SJSA1 (cell line): ENCODE data around the gene LMNTD2. TPM values are rescaled to one million over a fixed set of nuclear protein-coding genes. Genes with fewer than 3 reads are reported as not detected.

Source experiments
- DNase-seq, 2 experiments: peaks; one replicate each; pipeline ENCODE4 v3.0.0-alpha.2; 2015 to 2020; ENCODE audit warnings: low spot score in 2 of 2, low read depth in 1 of 2
- H3K27ac ChIP-seq: fragments of 250-450 bp; sonication (Bioruptor Pico); 2 replicates; pipeline ENCODE4 v1.5.1; 2020; ENCODE audit warnings: mild to moderate bottlenecking, moderate library complexity
- H3K27me3 ChIP-seq: fragments of 250-450 bp; sonication (Bioruptor Pico); replicated peaks from 2 replicates; pipeline ENCODE4 v1.5.1; 2020; ENCODE audit warnings: mild to moderate bottlenecking, moderate library complexity
- H3K36me3 ChIP-seq: fragments of 250-450 bp; sonication (Bioruptor Pico); 2 replicates; pipeline ENCODE4 v1.5.1; 2020; ENCODE audit warnings: mild to moderate bottlenecking
- H3K4me1 ChIP-seq: fragments of 250-450 bp; sonication (Bioruptor Pico); replicated peaks from 2 replicates; pipeline ENCODE4 v1.6.1; 2021; ENCODE audit warnings: mild to moderate bottlenecking
- H3K4me3 ChIP-seq: fragments of 250-450 bp; sonication (Bioruptor Pico); 2 replicates; pipeline ENCODE4 v1.5.1; 2020; ENCODE audit warnings: mild to moderate bottlenecking
- H3K9me3 ChIP-seq: fragments of 250-450 bp; sonication (Bioruptor Pico); replicated peaks from 2 replicates; pipeline ENCODE4 v1.5.1; 2020; ENCODE audit warnings: mild to moderate bottlenecking
- total RNA-seq: library from RNA; depleted of rRNA; stranded (reverse); fragments of >200 nt; shearing (Covaris generic); gene quantifications from 2 replicates; pipeline ENCODE4 v1.2.3, GENCODE V29; 2014

The LMNTD2 gene
- total RNA-seq, 1 experiment from 2014 or later = 0.18 TPM

- Histone ChIP-seq H3K4me1 (peaks cover 16% of the 10 kb centered on the region), H3K27me3 (no peaks in the 10 kb centered on the region), H3K27ac (no peak overlapping the region), H3K4me3 (no peak overlapping the region), H3K36me3 (no peaks in the 10 kb centered on the region), H3K9me3 (no peaks in the 10 kb centered on the region)
- DNase-seq = no peak
Measured at GRCh38 chr11:556662-557256, 3.8 kb downstream of the LMNTD2 start.

DNA sequence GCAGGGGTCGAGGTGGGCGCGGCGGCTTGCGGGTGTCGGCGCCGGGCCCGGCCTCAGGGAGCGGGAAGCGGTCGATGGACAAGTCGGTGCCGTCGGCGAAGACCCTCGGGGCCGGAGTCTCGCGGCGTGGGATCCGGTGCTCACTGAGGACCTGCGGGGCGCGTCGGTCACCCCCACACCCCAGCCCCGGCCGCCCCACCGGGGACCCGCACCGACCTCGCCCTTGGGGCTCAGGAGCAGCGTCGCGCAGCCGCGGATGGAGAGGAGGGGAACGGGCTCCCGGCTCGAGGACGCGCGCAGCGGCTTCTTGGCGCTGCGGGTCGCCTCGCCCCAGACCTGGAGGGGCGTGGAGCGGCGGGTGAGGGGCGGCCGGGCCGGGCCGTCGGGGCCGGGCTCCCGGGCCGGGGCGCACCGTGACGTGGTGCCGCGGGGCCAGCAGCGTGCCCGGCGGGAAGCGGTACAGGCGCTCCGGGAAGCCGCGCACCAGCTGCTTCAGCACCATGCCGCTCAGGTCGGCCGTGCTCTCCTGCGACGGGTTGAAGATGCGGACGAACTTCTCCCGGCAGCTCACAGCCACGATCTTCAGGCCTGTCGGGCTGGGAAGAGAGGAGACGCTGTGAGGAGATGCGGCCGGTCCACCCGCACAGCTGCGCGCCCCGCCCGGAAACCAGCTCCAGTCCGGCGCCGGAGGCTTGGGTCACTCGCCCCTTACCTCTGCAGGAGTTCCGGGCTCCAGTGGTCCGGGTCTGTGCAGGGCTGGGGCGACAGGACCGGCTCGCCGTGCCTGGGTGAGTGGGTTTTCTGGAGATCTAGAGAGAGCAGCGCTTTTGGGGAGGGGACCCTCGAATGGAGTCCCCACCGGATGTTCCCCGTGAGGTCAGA, 4.5 kb downstream of the LMNTD2 start:
- no peak overlapping the region for H3K27ac ChIP-seq
- no peak for DNase-seq
- H3K27me3 ChIP-seq = no peaks in the 10 kb centered on the region

GRCh38 chr11:555227-555779, 5.2 kb downstream of the LMNTD2 start:
- no peaks in the 10 kb centered on the region for H3K27me3 ChIP-seq
- no peak for DNase-seq
- no peak overlapping the region for H3K4me3 ChIP-seq
- peaks cover 13% of the 10 kb centered on the region for H3K4me1 ChIP-seq
- H3K27ac ChIP-seq = no peak overlapping the region
- no peaks in the 10 kb centered on the region for H3K9me3 ChIP-seq
- H3K36me3 ChIP-seq = no peaks in the 10 kb centered on the region

More for the DNA sequence above, 4.5 kb downstream of the LMNTD2 start:
- H3K36me3 ChIP-seq = no peaks in the 10 kb centered on the region
- H3K4me1 ChIP-seq = peaks cover 16% of the 10 kb centered on the region
- no peak overlapping the region for H3K4me3 ChIP-seq
- no peaks in the 10 kb centered on the region for H3K9me3 ChIP-seq

DNA sequence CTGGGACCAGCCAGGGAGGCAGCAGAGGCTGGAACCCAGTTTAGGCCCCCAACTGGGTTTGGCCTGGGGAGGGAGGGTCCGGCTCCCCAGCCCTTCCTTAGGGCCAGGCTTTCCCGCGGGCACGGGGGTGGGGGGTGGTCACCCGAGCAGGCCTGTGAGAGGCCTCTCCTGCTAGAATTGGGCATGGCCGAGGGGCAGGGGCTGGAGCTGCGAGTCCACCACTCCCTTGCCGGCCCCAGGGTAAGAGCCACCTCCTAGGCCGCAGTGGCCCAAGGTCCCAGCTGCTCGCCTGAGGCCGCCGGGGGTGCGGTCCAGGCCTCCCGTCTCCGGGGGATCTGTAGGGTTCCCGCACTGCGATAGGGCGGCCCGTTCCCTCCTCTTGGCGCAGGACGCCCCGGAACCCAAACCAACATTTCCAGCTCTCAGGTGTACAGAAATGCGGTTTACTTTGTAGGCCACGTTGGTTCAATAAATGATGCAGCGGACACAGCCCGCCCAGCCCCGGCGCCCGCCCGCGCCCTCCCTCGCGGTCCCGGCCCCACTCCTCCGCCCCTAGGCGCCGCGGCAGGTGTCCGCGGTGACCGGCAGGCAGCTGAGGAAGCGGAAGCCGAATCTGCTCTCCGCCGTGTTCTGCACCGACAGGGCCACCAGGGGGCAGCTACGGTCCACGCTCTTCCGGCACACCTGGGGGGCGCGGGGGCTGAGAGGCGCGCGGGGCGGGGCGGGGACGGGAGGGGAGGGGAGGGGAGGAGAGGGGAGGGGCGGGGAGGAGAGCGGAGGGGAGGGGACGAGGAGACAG, 5.9 kb downstream of the LMNTD2 start:
- H3K4me1 ChIP-seq = peaks cover 10% of the 10 kb centered on the region
- H3K9me3 ChIP-seq = no peaks in the 10 kb centered on the region
- H3K4me3 ChIP-seq = no peak overlapping the region
- DNase-seq = no peak
- no peaks in the 10 kb centered on the region for H3K36me3 ChIP-seq
- no peaks in the 10 kb centered on the region for H3K27me3 ChIP-seq
- no peak overlapping the region for H3K27ac ChIP-seq

DNA sequence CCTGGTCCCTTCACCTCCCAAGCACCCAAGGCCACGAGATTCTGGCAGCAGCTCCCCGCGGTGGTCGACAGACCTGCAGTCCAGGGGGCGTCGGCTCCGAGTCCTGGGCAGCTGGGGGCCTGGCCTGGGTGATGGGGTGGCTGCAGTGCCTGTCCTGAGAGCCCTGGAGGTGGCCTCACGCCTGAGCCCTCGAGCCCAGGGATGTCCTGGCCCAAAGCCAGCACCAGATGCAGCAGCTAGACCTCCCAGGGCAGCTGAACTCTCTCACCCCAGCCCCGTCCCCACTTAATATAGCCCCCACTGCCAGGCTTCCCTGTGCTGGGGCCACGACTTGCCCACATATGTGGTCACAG, 6.6 kb downstream of the LMNTD2 start:
- H3K36me3 ChIP-seq = no peaks in the 10 kb centered on the region
- H3K4me3 ChIP-seq = no peak overlapping the region
- peaks cover 10% of the 10 kb centered on the region for H3K4me1 ChIP-seq
- H3K27ac ChIP-seq = no peak overlapping the region
- H3K9me3 ChIP-seq = no peaks in the 10 kb centered on the region
- no peaks in the 10 kb centered on the region for H3K27me3 ChIP-seq
- no peak for DNase-seq

DNA sequence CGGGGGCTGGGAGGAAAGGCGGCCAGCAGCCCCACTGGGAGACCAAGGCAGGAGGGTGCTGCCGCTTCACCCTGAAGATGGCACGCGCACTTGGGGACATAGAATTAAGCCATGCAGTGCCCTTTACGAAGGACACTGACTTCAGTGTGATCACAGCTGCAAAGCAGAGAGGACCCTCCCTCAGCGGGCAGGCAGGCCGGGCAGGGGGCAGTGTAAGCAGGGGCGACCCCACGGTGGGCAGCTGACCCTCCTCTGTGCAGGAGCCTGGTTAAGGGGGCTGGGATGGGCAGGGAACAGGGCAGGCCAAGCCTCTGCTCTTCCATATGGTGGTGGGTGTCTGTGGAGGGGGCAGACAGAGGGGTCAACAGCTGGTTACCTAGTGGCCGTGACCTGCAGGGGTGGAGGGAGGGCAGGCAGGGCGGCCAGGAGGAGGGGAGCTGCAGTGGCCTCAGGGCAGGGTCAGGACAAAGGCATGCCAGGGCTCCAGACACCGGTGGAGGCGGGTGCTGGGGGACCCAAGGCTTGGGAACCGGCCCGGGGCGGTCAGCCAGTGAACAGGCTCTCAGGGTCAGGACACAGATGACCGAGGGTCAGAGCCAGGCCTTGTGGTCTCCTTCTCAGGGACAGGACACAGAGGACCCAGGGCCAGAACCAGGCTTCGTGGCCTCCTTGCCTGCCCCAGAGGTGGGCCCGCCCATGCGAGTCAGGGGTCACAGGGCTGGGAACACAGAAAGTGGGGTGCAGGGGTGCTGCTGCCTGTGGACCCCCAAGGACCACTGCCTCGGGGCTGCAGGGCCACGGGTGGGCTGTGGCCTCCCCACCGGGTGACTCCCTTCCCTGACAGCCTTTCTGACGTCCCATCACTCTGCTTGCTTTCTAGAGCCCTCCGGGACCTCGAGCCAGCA, 7.2 kb downstream of the LMNTD2 start:
- H3K27ac ChIP-seq = no peak overlapping the region
- H3K9me3 ChIP-seq = no peaks in the 10 kb centered on the region
- no peak for DNase-seq
- no peak overlapping the region for H3K4me3 ChIP-seq
- peaks cover 10% of the 10 kb centered on the region for H3K4me1 ChIP-seq
- no peaks in the 10 kb centered on the region for H3K27me3 ChIP-seq
- no peaks in the 10 kb centered on the region for H3K36me3 ChIP-seq

DNA sequence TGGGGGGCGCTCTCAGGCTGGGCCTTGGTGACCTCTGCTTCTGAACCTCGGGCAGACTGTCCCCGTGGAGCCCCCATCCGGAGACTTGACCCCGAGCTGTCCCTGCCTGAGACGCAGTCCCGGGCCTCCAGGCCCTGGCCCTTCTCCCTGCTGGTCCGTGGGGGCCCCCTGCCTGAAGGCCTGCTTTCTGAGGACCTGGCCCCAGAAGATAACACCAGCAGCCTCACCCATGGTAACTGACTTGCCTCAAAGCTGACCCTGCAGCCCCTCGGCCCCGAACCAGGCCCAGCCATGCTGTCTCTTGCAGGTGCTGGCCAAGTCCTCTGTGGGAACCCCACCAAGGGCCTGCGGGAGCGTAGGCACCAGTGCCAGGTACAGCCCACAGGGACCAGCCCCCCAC, 8.9 kb downstream of the LMNTD2 start:
- Histone ChIP-seq H3K4me3 (no peak overlapping the region), H3K4me1 (no peaks in the 10 kb centered on the region), H3K9me3 (no peaks in the 10 kb centered on the region), H3K27me3 (no peaks in the 10 kb centered on the region), H3K27ac (no peak overlapping the region), H3K36me3 (no peaks in the 10 kb centered on the region)
- no peak for DNase-seq

DNA sequence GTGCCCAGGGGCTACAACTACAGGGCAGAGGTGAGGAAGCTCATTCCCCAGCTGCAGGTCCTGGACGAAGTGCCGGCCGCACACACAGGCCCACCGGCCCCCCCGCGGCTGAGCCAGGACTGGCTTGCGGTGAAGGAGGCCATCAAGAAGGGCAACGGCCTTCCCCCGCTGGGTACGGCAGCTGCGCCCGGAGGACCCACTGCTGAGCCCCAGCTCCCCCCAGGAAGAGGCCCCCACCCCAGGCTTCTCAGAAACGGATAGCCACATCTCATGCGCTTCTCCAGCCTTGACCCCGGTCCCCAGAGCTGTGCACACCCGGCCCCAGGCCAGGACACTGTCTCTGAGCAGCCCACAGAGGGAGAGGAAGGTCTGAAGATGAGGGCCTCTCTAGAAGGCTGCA, 9.4 kb downstream of the LMNTD2 start:
- Histone ChIP-seq H3K4me1 (no peaks in the 10 kb centered on the region), H3K27ac (no peak overlapping the region), H3K36me3 (no peaks in the 10 kb centered on the region), H3K9me3 (no peaks in the 10 kb centered on the region), H3K27me3 (no peaks in the 10 kb centered on the region), H3K4me3 (no peak overlapping the region)
- no peak for DNase-seq

GRCh38 chr11:550746-551085, 9.8 kb downstream of the LMNTD2 start:
- no peaks in the 10 kb centered on the region for H3K9me3 ChIP-seq
- H3K27ac ChIP-seq = no peak overlapping the region
- no peak for DNase-seq
- no peak overlapping the region for H3K4me3 ChIP-seq
- H3K27me3 ChIP-seq = no peaks in the 10 kb centered on the region
- H3K36me3 ChIP-seq = no peaks in the 10 kb centered on the region
- no peaks in the 10 kb centered on the region for H3K4me1 ChIP-seq

DNA sequence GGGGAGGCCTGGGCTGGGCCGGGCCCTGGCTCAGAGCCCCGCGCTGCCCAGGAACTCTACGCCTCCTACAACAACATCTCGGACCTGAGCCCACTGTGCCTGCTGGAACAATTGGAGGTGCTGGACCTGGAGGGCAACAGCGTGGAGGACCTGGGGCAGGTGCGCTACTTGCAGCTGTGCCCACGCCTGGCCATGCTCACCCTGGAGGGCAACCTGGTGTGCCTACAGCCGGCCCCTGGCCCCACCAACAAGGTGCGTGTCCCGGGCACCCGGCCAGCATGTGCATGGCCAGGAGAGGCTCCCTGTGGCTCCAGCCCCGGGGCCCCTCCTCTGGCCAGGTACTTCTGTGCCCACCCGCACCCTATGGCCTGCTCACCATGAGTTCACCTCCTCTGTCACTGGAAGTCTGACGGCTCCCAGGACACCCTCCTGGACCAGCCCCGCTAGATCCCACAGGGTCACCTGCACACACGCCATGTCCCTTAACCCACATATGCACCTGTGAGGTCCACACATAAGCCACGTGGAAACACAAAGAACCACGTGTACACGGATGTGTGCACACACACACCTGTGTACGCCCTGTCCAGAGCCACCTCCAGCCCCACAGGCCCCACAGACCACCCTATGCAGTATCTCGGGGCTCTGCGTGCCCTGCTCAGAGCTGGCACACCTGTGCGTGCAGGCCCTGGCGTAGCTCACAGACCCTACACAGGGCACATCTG, 10.4 kb downstream of the LMNTD2 start:
- Histone ChIP-seq H3K27me3 (no peaks in the 10 kb centered on the region), H3K36me3 (no peaks in the 10 kb centered on the region), H3K9me3 (no peaks in the 10 kb centered on the region), H3K4me1 (no peaks in the 10 kb centered on the region), H3K4me3 (no peak overlapping the region), H3K27ac (no peak overlapping the region)
- no peak for DNase-seq

GRCh38 chr11:548700-549603, 11.6 kb downstream of the LMNTD2 start:
- Histone ChIP-seq H3K9me3 (no peaks in the 10 kb centered on the region), H3K27me3 (no peaks in the 10 kb centered on the region), H3K4me1 (no peaks in the 10 kb centered on the region), H3K4me3 (no peak overlapping the region), H3K36me3 (no peaks in the 10 kb centered on the region), H3K27ac (no peak overlapping the region)
- no peak for DNase-seq

DNA sequence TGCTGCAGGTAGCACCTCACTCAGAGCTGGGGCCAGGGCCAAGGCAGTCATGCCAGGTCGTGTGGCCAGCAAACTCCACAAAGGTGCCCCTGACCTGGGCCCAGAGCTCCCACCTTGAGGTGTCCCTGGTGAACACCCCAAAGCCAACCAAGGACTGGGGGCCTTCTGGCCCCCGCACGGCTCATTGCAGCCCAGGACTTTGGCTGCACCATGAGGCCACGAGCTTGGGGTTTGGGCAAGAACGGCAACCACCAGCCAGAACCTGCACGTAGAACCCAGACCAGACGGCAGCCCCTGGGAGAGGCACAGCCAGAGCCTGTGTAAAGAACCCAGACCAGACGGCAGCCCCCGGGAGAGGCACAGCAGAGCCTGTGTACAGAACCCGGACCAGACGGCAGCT, 15.4 kb downstream of the LMNTD2 start:
- no peak overlapping the region for H3K27ac ChIP-seq
- H3K4me3 ChIP-seq = no peak overlapping the region
- H3K4me1 ChIP-seq = no peaks in the 10 kb centered on the region
- no peaks in the 10 kb centered on the region for H3K9me3 ChIP-seq
- H3K27me3 ChIP-seq = no peaks in the 10 kb centered on the region
- no peaks in the 10 kb centered on the region for H3K36me3 ChIP-seq
- no peak for DNase-seq
